ENCODE measurements around the gene KCNA3.

The KCNA3 gene

DNA sequence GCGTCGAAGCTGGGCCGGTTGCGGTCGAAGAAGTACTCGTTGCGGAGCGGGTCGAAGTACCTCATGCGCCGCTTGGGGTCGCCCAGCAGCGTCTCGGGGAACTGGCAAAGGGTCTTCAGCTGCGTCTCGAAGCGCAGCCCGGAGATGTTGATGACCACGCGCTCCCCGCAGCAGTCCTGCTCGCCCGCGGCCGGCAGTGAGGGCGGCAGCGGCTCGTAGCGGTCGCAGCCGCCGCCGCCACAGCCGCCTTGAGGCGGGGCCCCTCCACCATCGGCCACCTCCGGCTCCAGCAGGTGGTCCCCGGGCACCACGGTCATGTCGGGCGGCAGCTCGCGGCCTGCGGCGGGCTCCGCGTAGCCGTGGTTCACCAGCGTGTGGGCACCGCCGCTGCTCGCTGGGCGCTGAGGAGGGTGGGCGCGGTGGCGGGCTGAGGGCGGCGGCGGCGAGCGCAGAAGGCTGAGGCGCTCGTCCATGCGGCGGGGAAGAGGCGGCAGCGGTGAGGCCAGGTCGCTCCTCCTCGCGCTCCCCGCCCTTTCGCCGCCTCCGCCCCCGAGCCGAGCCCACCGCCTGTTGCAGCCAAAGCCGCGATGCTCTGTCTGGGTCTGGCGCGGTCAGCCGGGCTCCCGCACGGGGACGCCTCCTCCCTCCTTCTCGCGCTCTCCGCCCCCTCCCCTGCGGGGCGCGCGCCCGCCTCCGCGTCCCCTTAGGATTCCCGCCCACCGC is at the start of gene KCNA3:
Gene KCNA3, minus strand, starts transcription at position 604 of the 723 bp plus-strand sequence. Its CDS starts 131 bp downstream, at position 473.
- DNase-seq (ENCODE audit: low read depth, low spot score), result no peak
- Histone ChIP-seq H3K36me3 (ENCODE audit: insufficient read depth, low read length) (no peaks in the 10 kb centered on the region), H3K9ac (ENCODE audit: insufficient read length) (no peak within 1 kb of the TSS), H3K9me3 (ENCODE audit: low read depth, low read length) (no peaks in the 10 kb centered on the region), H3K4me3 (peak within 1 kb of the TSS; percentile 18; the same call in 1 of the 2 replicates), H3K27ac (no peak within 1 kb of the TSS)
- no peak for TF ChIP-seq POLR2AphosphoS5 (IDR thresholded peaks at IDR 0.05; ENCODE audit: borderline replicate concordance, low read depth, low read length)
- peak; percentile 72 for TF ChIP-seq EZH2 (IDR thresholded peaks at IDR 0.05)

DNA sequence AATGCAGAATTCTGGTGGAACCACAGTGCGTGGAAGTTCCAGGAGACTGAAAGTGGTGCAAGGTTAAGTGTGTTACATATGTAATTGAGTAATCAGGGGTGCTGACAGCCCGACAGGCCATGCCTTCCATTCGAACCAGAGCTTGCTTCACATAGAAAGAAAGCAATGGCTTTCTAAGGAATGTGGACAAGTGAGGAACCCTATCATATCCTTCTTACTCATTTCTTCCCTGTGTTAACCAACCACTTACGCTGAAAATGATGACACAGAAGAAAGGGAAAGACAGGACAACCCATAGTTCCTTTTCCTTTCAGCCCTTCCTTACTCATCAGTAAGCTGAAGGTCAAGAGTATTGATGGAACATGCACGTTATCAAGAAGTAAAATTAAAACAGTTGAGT is 48.1 kb upstream of the KCNA3 start:
- TF ChIP-seq EZH2 (IDR thresholded peaks at IDR 0.05), result no peak
- no peak for TF ChIP-seq FOXP2 (optimal IDR thresholded peaks at IDR 0.05; ENCODE audit: control extremely low read depth, extremely low read length, insufficient read depth)
- TF ChIP-seq POLR2AphosphoS5 (IDR thresholded peaks at IDR 0.05; ENCODE audit: borderline replicate concordance, low read depth, low read length), result no peak
- H3K4me3 ChIP-seq, result no peak overlapping the region

DNA sequence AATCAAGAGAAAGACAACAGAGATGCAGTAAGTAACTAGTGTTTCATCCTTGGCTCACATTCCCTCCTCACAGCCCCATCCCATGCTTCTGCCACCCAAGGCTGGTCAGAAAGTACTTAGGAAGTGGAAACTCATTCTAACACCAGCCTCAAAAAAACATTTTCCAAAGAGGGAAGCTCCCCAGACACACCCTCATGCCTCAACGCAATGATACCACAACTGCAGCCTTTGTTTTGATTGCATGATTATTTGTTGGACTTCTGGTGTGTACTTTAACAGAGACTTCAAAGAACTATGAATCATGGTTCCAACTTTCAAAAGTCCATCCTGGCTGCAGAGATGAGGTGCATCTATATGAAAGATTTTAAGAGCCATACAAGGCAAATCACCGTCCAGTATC is 45.2 kb upstream of the KCNA3 start:
- Histone ChIP-seq H3K27ac (no peak overlapping the region), H3K9ac (ENCODE audit: insufficient read length) (no peak overlapping the region), H3K36me3 (ENCODE audit: insufficient read depth, low read length) (no peaks in the 10 kb centered on the region), H3K4me3 (no peak overlapping the region), H3K9me3 (ENCODE audit: low read depth, low read length) (no peaks in the 10 kb centered on the region)
- TF ChIP-seq POLR2AphosphoS5 (IDR thresholded peaks at IDR 0.05; ENCODE audit: borderline replicate concordance, low read depth, low read length), result no peak
- no peak for TF ChIP-seq EZH2 (IDR thresholded peaks at IDR 0.05)
- no peak for TF ChIP-seq FOXP2 (optimal IDR thresholded peaks at IDR 0.05; ENCODE audit: control extremely low read depth, extremely low read length, insufficient read depth)
- DNase-seq (ENCODE audit: low read depth, low spot score), result no peak

More for the DNA sequence above, 48.1 kb upstream of the KCNA3 start:
- Histone ChIP-seq H3K9me3 (ENCODE audit: low read depth, low read length) (no peaks in the 10 kb centered on the region), H3K36me3 (ENCODE audit: insufficient read depth, low read length) (no peaks in the 10 kb centered on the region), H3K27ac (no peak overlapping the region), H3K9ac (ENCODE audit: insufficient read length) (no peak overlapping the region)
- DNase-seq (ENCODE audit: low read depth, low spot score), result no peak

DNA sequence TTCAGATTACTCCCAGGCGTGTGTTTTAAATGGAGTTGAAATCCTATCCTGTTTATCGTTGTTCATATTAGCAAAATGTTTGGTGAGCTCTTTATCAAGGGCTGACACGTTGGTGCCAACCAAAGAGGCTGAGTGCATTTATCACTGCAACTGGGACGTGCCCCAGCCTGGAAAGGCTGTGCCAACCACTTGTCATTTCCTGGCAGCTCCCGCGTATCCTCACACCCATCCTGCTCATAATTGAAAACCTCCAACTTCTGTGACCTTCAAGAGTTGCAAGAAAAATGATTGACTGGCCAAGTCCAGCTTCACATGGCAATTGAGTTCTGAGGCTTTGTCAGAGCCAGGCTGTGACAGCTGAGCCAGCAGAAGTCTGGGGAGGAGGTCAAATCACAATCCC is 43.7 kb upstream of the KCNA3 start:
- no peak overlapping the region for H3K4me3 ChIP-seq
- no peaks in the 10 kb centered on the region for H3K9me3 ChIP-seq (ENCODE audit: low read depth, low read length)
- H3K27ac ChIP-seq, result no peak overlapping the region
- no peak for DNase-seq (ENCODE audit: low read depth, low spot score)
- no peaks in the 10 kb centered on the region for H3K36me3 ChIP-seq (ENCODE audit: insufficient read depth, low read length)
- no peak overlapping the region for H3K9ac ChIP-seq (ENCODE audit: insufficient read length)
- no peak for TF ChIP-seq POLR2AphosphoS5 (IDR thresholded peaks at IDR 0.05; ENCODE audit: borderline replicate concordance, low read depth, low read length)
- TF ChIP-seq FOXP2 (optimal IDR thresholded peaks at IDR 0.05; ENCODE audit: control extremely low read depth, extremely low read length, insufficient read depth), result no peak
- no peak for TF ChIP-seq EZH2 (IDR thresholded peaks at IDR 0.05)

DNA sequence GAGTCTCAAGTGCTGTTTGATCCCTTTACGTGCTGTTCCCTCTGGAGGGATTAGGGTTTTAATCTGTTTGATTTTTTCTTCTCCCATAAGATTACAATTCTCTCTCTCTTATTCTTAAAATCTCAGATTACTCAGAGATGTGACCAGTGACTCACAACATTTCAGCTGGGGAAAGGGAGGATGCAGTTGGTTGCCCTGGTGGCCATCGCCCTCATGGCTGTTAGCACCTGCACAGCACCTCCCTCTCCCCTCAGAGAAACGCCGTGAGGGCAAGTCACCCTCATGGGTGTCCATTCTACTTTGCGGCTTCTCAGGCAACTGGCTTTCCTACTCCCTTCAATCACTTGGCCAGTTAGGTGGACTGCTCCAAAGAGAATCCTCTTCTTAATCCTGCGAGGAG is 42.4 kb upstream of the KCNA3 start:
- no peaks in the 10 kb centered on the region for H3K36me3 ChIP-seq (ENCODE audit: insufficient read depth, low read length)
- no peak for DNase-seq (ENCODE audit: low read depth, low spot score)
- H3K4me3 ChIP-seq, result no peak overlapping the region
- TF ChIP-seq POLR2AphosphoS5 (IDR thresholded peaks at IDR 0.05; ENCODE audit: borderline replicate concordance, low read depth, low read length) (no peak), EZH2 (IDR thresholded peaks at IDR 0.05) (no peak), FOXP2 (optimal IDR thresholded peaks at IDR 0.05; ENCODE audit: control extremely low read depth, extremely low read length, insufficient read depth) (no peak)
- H3K27ac ChIP-seq, result no peak overlapping the region
- no peaks in the 10 kb centered on the region for H3K9me3 ChIP-seq (ENCODE audit: low read depth, low read length)
- no peak overlapping the region for H3K9ac ChIP-seq (ENCODE audit: insufficient read length)

DNA sequence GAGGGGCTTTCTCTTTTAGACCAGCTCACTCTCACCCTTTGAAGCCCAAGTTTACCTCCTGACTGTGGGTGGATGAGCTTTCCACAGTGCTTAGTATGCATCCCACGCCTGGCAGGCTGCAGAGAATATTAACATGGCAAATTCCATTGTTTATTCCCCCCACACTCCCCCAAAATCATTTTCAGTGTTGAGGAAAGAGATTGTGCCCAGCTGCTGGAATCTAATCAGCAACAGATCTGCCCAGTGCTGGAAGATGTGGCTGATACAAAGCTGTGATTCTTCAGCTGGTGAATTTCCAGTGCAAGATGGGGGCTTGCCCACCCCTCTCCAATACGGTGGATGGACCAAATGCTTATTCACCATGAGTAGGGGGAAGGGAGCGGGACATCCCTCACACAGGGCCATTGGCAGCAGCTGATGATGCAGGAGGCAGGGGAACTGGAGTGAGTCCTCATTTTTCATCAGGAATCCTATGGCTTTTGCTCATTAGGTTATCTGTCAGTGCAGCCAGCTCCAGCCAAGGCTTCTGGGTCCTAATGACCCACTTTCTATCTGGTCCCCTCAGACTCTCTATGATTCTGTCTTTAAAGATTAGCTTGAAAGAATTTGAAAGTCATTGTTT is 39.7 kb upstream of the KCNA3 start:
- TF ChIP-seq POLR2AphosphoS5 (IDR thresholded peaks at IDR 0.05; ENCODE audit: borderline replicate concordance, low read depth, low read length), result no peak
- no peak for TF ChIP-seq EZH2 (IDR thresholded peaks at IDR 0.05)
- no peak for TF ChIP-seq FOXP2 (optimal IDR thresholded peaks at IDR 0.05; ENCODE audit: control extremely low read depth, extremely low read length, insufficient read depth)
- no peak overlapping the region for H3K4me3 ChIP-seq
- DNase-seq (ENCODE audit: low read depth, low spot score), result no peak
- H3K36me3 ChIP-seq (ENCODE audit: insufficient read depth, low read length), result no peaks in the 10 kb centered on the region
- no peak overlapping the region for H3K9ac ChIP-seq (ENCODE audit: insufficient read length)
- no peaks in the 10 kb centered on the region for H3K9me3 ChIP-seq (ENCODE audit: low read depth, low read length)
- H3K27ac ChIP-seq, result no peak overlapping the region

DNA sequence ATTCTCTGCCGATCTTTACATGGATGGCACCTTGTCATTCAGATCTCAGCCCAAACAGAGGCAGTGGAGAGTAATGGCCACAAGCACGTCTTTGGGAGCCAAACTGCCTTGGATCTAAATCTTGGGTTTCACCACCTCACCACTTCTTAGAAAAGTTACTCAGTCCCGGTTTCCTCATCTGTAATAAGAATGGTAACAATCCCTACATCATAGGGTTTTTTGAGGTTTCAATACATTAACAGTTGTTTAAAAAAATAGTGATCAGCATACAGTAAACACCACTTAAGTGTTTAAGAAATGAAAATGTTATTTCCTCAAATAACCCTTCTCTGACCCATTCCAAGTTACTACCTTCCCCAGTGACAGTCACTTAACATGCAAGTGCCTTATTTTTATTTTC is 38.5 kb upstream of the KCNA3 start:
- H3K4me3 ChIP-seq, result no peak overlapping the region
- no peaks in the 10 kb centered on the region for H3K36me3 ChIP-seq (ENCODE audit: insufficient read depth, low read length)
- no peak for DNase-seq (ENCODE audit: low read depth, low spot score)
- H3K9ac ChIP-seq (ENCODE audit: insufficient read length), result no peak overlapping the region
- no peaks in the 10 kb centered on the region for H3K9me3 ChIP-seq (ENCODE audit: low read depth, low read length)
- no peak for TF ChIP-seq POLR2AphosphoS5 (IDR thresholded peaks at IDR 0.05; ENCODE audit: borderline replicate concordance, low read depth, low read length)
- no peak for TF ChIP-seq EZH2 (IDR thresholded peaks at IDR 0.05)
- TF ChIP-seq FOXP2 (optimal IDR thresholded peaks at IDR 0.05; ENCODE audit: control extremely low read depth, extremely low read length, insufficient read depth), result no peak
- H3K27ac ChIP-seq, result no peak overlapping the region

DNA sequence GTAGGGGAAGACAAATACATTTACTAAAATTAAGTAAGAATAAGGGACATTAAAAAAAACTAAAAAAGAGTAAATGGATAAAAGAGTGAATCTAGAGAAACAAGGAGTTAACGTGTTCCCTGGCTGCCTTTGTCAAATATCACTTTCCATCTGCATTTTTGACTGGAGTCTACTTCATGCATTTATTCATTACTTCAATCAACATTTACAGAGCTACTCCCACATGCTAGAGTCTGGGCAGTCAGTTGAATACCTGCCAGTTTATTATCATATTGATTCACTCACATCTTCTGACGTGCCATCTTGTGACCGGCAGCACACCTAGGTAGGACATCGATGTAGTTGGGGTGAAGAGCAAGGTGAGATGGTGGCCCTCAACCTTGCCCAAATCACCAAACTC is 35.6 kb upstream of the KCNA3 start:
- H3K9me3 ChIP-seq (ENCODE audit: low read depth, low read length), result no peaks in the 10 kb centered on the region
- TF ChIP-seq POLR2AphosphoS5 (IDR thresholded peaks at IDR 0.05; ENCODE audit: borderline replicate concordance, low read depth, low read length) (no peak), EZH2 (IDR thresholded peaks at IDR 0.05) (no peak), FOXP2 (optimal IDR thresholded peaks at IDR 0.05; ENCODE audit: control extremely low read depth, extremely low read length, insufficient read depth) (no peak)
- no peak overlapping the region for H3K9ac ChIP-seq (ENCODE audit: insufficient read length)
- no peak overlapping the region for H3K27ac ChIP-seq
- no peak for DNase-seq (ENCODE audit: low read depth, low spot score)
- H3K36me3 ChIP-seq (ENCODE audit: insufficient read depth, low read length), result no peaks in the 10 kb centered on the region
- no peak overlapping the region for H3K4me3 ChIP-seq

Data from SK-N-MC (cell line).